Activated CD4-positive, CD25-positive, alpha-beta regulatory T cell treated with anti-CD3 and anti-CD28 coated beads, Interleukin-2, amount 50 U/mL, for 72 hours (primary cell): Measurements from ENCODE around the gene SUGCT.
"Not testable (repeated sequence)": the region's sequence is repeated elsewhere in the genome, so short reads cannot be mapped to it uniquely, and the experiment has no call there.

Experiments used
- DNase-seq: peaks from one replicate; pipeline ENCODE4 v3.0.0; 2021

Gene SUGCT

GRCh38 chr7:40643664-40644063, 508.9 kb downstream of the SUGCT start:
- DNase-seq = no peak

- no peak for DNase-seq
Observed at GRCh38 chr7:40644454-40645188, 509.8 kb downstream of the SUGCT start.

- no peak for DNase-seq
Observed at GRCh38 chr7:40645197-40645596, 510.4 kb downstream of the SUGCT start.

- DNase-seq = no peak
Observed at GRCh38 chr7:40646717-40647116, 511.9 kb downstream of the SUGCT start.

GRCh38 chr7:40647719-40648118, 512.9 kb downstream of the SUGCT start:
- no peak for DNase-seq

GRCh38 chr7:40649247-40649646, 514.4 kb downstream of the SUGCT start:
- no peak for DNase-seq

GRCh38 chr7:40650903-40651302, 516.1 kb downstream of the SUGCT start:
- DNase-seq = not testable (repeated sequence)

- no peak for DNase-seq
Observed at GRCh38 chr7:40654171-40654570, 519.4 kb downstream of the SUGCT start.

GRCh38 chr7:40655426-40655825, 520.6 kb downstream of the SUGCT start:
- no peak for DNase-seq

- DNase-seq = no peak
Observed at GRCh38 chr7:40656349-40656748, 521.5 kb downstream of the SUGCT start.

GRCh38 chr7:40658729-40659128, 523.9 kb downstream of the SUGCT start:
- no peak for DNase-seq

GRCh38 chr7:40659231-40659630, 524.4 kb downstream of the SUGCT start:
- DNase-seq = no peak

GRCh38 chr7:40673285-40673684, 538.5 kb downstream of the SUGCT start:
- no peak for DNase-seq

- no peak for DNase-seq
Observed at GRCh38 chr7:40674316-40674715, 539.5 kb downstream of the SUGCT start.

GRCh38 chr7:40675741-40676140, 540.9 kb downstream of the SUGCT start:
- no peak for DNase-seq

- DNase-seq = no peak
Observed at GRCh38 chr7:40676221-40676620, 541.4 kb downstream of the SUGCT start.

- no peak for DNase-seq
Observed at GRCh38 chr7:40680657-40681056, 545.9 kb downstream of the SUGCT start.

- no peak for DNase-seq
Observed at GRCh38 chr7:40682696-40683095, 547.9 kb downstream of the SUGCT start.

GRCh38 chr7:40694026-40694809, 559.4 kb downstream of the SUGCT start:
- DNase-seq = no peak

- no peak for DNase-seq
Observed at GRCh38 chr7:40694991-40695390, 560.2 kb downstream of the SUGCT start.

- no peak for DNase-seq
Observed at GRCh38 chr7:40697653-40698052, 562.8 kb downstream of the SUGCT start.

GRCh38 chr7:40698214-40698920, 563.6 kb downstream of the SUGCT start:
- no peak for DNase-seq

GRCh38 chr7:40698921-40699260, 564.1 kb downstream of the SUGCT start:
- DNase-seq = no peak
